Memory B cell (primary cell): Measurements from ENCODE around the gene LYL1.

Experiments used
- ATAC-seq: fragments of 150-1000 bp; cut with Tn5 transposase; 2 replicates; pipeline ENCODE4 v1.10.0; 2021; ENCODE audit warnings: low read depth, mild to moderate bottlenecking, moderate library complexity
- DNase-seq, 2 donors: peaks; one replicate each; pipeline ENCODE4 v3.0.0; 2022; ENCODE audit warnings: low spot score in 2 of 2
- H3K27ac Mint-ChIP-seq: one replicate; pipeline ENCODE4 v1.8.0; 2022; ENCODE audit warnings: mild to moderate bottlenecking, moderate library complexity, mixed read lengths
- H3K27me3 Mint-ChIP-seq: one replicate; pipeline ENCODE4 v1.8.0; 2022; ENCODE audit warnings: mixed read lengths
- H3K36me3 Mint-ChIP-seq: one replicate; pipeline ENCODE4 v1.8.0; 2022; ENCODE audit warnings: mild to moderate bottlenecking, mixed read lengths
- H3K4me1 Mint-ChIP-seq: one replicate; pipeline ENCODE4 v1.8.0; 2022; ENCODE audit warnings: mixed read lengths
- H3K4me3 Mint-ChIP-seq: one replicate; pipeline ENCODE4 v1.8.0; 2022; ENCODE audit warnings: mild to moderate bottlenecking, moderate library complexity, mixed read lengths
- H3K9me3 Mint-ChIP-seq: one replicate; pipeline ENCODE4 v1.8.0; 2022; ENCODE audit warnings: mixed read lengths

Gene LYL1

DNA sequence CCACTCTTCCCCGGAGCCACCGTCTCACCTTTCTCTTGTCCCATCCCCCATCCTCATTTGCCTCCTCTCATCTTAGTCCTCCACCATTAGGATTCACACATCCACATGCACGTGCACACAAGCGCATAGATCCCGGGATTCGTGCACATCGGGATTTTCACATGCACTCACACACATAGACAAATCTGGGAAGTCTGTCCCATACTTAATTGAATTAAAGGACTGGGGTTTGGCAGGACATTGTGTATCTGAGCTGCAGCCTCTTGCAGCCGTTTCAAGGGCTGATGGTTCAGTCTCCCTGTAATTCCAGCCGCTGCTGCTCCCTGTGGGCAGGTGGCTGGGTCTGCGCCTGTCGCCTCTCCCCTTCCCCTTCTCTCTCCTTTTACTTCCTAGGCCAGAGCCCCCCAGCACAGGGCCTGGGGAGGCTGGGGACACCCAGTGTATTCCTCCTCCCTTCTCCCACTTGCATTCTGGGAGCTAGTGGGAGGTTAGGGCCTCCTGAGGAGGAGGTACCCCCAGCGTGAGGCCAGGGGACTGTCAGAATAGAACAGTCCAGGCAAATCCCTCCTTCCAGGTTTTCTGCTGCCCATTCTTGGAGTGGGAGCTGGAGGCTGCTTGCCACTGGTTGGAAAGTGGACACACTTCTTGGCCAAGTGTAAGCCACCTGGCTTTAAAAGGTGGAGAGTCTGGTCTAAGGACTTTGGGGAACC is 43.6 kb downstream of the LYL1 start:
- ATAC-seq (no peak), DNase-seq (no peak)
- H3K27ac Mint-ChIP-seq: no peak overlapping the region
- no peaks in the 10 kb centered on the region for H3K36me3 Mint-ChIP-seq
- peaks cover 3% of the 10 kb centered on the region for H3K4me1 Mint-ChIP-seq
- H3K27me3 Mint-ChIP-seq: peaks cover 7% of the 10 kb centered on the region
- H3K4me3 Mint-ChIP-seq: no peak overlapping the region
- no peaks in the 10 kb centered on the region for H3K9me3 Mint-ChIP-seq

DNA sequence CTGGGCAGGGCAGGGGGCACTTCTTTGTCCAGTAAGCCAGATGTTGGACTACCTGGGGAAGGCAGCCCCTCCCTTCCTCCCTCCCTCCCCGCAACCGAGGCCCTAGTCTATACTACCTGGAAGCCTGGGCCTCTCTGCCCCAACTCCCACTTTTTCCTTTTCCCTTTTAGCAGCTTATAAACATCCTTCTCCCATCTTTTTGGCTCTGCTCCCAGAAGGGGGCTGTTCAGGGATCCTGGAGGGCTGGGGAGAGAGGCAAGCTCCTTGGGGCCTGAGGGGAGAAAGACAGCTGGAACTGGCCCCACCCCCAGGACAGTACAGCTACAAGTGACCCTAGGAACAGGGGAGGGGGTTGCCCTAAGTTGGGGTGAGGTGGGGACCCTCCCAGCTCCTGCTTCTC is 44.9 kb downstream of the LYL1 start:
- Mint-ChIP-seq H3K27ac (no peak overlapping the region), H3K4me3 (no peak overlapping the region), H3K27me3 (peaks cover 8% of the 10 kb centered on the region), H3K9me3 (no peaks in the 10 kb centered on the region), H3K4me1 (peaks cover 3% of the 10 kb centered on the region), H3K36me3 (no peaks in the 10 kb centered on the region)
- DNase-seq: no peak
- no peak for ATAC-seq

DNA sequence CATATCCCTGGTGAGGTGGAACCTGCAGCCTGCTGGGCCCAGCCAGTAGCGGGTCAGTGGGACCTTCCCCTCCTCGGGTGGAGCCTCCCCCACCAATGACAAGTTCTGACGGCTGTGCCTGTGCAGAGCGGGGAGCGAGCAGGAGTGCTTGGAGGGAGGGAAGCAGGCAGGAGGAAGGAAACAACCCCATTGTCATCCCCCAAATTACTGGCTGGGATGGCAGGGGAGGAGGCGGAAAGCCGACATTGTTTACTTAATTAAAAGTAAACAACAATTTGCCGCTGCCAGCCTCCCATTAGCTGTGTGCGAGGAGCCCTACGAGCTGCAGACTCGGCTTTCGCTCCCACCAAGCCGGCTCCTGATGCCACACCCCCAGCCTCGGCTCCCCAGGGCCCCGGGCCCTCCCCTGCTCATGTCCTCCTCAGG is 45.5 kb downstream of the LYL1 start:
- no peak for ATAC-seq
- Mint-ChIP-seq H3K27me3 (peaks cover 9% of the 10 kb centered on the region), H3K4me3 (no peak overlapping the region), H3K9me3 (no peaks in the 10 kb centered on the region), H3K27ac (no peak overlapping the region), H3K4me1 (peaks cover 3% of the 10 kb centered on the region), H3K36me3 (no peaks in the 10 kb centered on the region)
- no peak for DNase-seq

- Mint-ChIP-seq H3K4me3 (no peak overlapping the region), H3K27ac (no peak overlapping the region), H3K4me1 (peaks cover 3% of the 10 kb centered on the region), H3K36me3 (no peaks in the 10 kb centered on the region), H3K27me3 (peaks cover 13% of the 10 kb centered on the region), H3K9me3 (no peaks in the 10 kb centered on the region)
- DNase-seq (no peak), ATAC-seq (no peak)
Measured at GRCh38 chr19:13056052-13056660, 46.5 kb downstream of the LYL1 start.

- no peaks in the 10 kb centered on the region for H3K9me3 Mint-ChIP-seq
- peaks cover 13% of the 10 kb centered on the region for H3K27me3 Mint-ChIP-seq
- H3K4me1 Mint-ChIP-seq: peaks cover 3% of the 10 kb centered on the region
- no peak overlapping the region for H3K4me3 Mint-ChIP-seq
- ATAC-seq: no peak
- DNase-seq: no peak
- H3K27ac Mint-ChIP-seq: no peak overlapping the region
- no peaks in the 10 kb centered on the region for H3K36me3 Mint-ChIP-seq
Measured at GRCh38 chr19:13055213-13056051, 47.2 kb downstream of the LYL1 start.

DNA sequence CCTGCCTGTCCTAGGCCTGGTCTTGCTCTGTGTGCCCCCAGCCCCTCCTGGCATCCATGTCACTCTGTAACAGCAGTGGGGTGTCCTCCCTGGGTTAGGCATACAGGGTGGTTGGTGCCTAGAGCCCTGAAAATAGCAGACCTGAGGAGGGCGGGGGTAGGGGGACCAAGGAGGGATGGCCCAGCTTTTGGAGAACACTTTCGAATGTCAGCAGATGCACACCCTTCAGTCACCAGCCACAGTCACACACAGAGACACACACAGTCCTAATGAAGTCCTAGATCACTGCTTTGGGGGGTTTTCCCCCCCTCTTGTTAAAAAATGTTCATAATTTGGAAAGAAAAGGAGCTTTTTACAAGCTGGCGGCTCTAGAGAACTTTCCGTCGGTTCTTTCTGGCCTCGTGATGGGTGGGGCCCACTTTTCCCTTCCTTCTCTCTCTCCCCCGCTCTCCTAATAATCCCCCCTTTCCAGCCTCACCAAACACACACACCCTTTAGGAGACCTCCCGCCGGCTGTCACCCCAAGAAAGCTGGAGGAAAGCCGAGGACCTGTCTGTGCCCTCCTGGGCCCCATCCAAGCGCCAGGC is 47.9 kb downstream of the LYL1 start:
- DNase-seq (no peak), ATAC-seq (no peak)
- Mint-ChIP-seq H3K4me1 (peaks cover 3% of the 10 kb centered on the region), H3K4me3 (no peak overlapping the region), H3K36me3 (no peaks in the 10 kb centered on the region), H3K27me3 (peaks cover 18% of the 10 kb centered on the region), H3K9me3 (no peaks in the 10 kb centered on the region), H3K27ac (no peak overlapping the region)

DNA sequence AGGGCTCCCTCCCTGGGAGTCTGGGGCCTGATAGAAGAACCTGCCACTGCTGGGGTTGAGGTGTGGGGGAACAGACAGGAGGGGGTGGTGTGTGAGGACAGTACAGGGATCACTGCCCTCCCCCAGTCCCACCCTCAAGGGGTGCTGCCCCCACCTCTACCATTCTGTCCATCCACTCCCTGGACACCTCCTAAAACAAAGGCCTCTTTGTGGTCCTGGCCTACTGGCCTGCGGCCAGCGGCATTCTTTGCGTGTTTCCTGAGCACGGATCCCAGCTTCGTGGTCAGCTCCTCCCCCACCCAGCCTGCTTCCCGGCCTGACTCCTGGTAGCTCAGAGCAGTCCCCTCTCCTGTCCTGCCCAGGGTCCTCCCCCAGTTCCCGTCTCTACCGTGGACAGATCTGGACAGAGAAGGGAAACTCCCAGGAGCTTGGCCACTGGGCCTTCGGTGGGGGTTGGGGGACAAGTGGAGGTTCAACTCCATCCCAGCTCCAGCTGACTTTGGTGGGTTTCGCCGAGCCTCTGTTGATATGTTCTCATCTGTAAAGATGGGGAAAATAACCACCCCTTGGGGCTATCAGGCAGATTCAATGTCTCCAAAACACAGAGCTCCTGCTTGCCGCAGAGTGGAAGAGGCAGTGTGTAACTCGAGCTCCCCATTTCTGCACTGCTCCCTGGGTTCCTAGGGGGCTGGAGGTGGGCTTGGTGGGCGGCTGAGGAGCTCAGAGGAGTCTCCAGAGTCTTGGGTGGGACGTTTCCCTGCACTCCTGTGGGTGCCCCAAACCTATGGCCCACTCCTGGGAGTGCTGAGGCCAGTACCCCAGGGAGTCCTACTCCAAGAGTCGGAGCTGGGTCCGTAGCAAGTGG is 48.7 kb downstream of the LYL1 start:
- Mint-ChIP-seq H3K4me3 (no peak overlapping the region), H3K4me1 (peaks cover 3% of the 10 kb centered on the region), H3K9me3 (no peaks in the 10 kb centered on the region), H3K36me3 (no peaks in the 10 kb centered on the region), H3K27me3 (peaks cover 16% of the 10 kb centered on the region), H3K27ac (no peak overlapping the region)
- DNase-seq: no peak
- no peak for ATAC-seq

GRCh38 chr19:13053238-13053637 is 49.4 kb downstream of the LYL1 start:
- Mint-ChIP-seq H3K9me3 (no peaks in the 10 kb centered on the region), H3K27ac (no peak overlapping the region), H3K4me1 (peaks cover 3% of the 10 kb centered on the region), H3K4me3 (no peak overlapping the region), H3K36me3 (no peaks in the 10 kb centered on the region), H3K27me3 (peaks cover 15% of the 10 kb centered on the region)
- ATAC-seq (no peak), DNase-seq (no peak)

- no peak for DNase-seq
- no peaks in the 10 kb centered on the region for H3K9me3 Mint-ChIP-seq
- no peaks in the 10 kb centered on the region for H3K36me3 Mint-ChIP-seq
- H3K4me1 Mint-ChIP-seq: peaks cover 3% of the 10 kb centered on the region
- no peak overlapping the region for H3K4me3 Mint-ChIP-seq
- H3K27me3 Mint-ChIP-seq: peaks cover 15% of the 10 kb centered on the region
- no peak overlapping the region for H3K27ac Mint-ChIP-seq
- ATAC-seq: no peak
Measured at GRCh38 chr19:13052447-13053175, 50.0 kb downstream of the LYL1 start.

- peaks cover 3% of the 10 kb centered on the region for H3K4me1 Mint-ChIP-seq
- H3K4me3 Mint-ChIP-seq: peak overlapping the region; percentile 63
- DNase-seq: no peak
- no peaks in the 10 kb centered on the region for H3K36me3 Mint-ChIP-seq
- no peak for ATAC-seq
- H3K9me3 Mint-ChIP-seq: no peaks in the 10 kb centered on the region
- H3K27me3 Mint-ChIP-seq: peaks cover 15% of the 10 kb centered on the region
- H3K27ac Mint-ChIP-seq: no peak overlapping the region
Measured at GRCh38 chr19:13051557-13052165, 51.0 kb downstream of the LYL1 start.

DNA sequence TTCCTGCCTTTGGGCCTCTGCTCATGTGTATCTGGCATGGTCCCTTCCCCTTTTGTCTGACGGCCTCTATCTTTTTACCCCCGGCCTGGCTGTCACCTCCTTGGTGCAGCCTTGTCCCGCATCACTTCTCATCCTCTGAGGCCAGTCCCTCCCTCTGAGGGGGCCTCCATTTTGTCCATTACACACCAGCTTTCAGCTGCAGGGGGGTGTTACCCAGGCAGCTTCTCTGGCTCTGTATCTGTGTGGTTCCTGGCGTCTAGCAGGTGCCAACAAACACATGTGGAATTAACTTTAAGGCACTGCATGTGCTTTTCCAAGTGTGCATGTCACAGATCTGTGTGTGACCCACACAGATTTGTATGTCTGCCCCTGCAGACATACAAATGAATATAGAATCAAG is 52.4 kb downstream of the LYL1 start:
- ATAC-seq: no peak
- no peak overlapping the region for H3K4me3 Mint-ChIP-seq
- peaks cover 3% of the 10 kb centered on the region for H3K4me1 Mint-ChIP-seq
- H3K27me3 Mint-ChIP-seq: peaks cover 18% of the 10 kb centered on the region
- DNase-seq: no peak
- H3K27ac Mint-ChIP-seq: no peak overlapping the region
- H3K36me3 Mint-ChIP-seq: no peaks in the 10 kb centered on the region
- no peaks in the 10 kb centered on the region for H3K9me3 Mint-ChIP-seq
